Measurements from ENCODE around the gene PXMP4.
A peak's percentile ranks its signal among the peaks of the same experiment; 100 is the strongest.
"Not testable (repeated sequence)": the region's sequence is repeated elsewhere in the genome, so short reads cannot be mapped to it uniquely, and the experiment has no call there.

The PXMP4 gene, protein sequence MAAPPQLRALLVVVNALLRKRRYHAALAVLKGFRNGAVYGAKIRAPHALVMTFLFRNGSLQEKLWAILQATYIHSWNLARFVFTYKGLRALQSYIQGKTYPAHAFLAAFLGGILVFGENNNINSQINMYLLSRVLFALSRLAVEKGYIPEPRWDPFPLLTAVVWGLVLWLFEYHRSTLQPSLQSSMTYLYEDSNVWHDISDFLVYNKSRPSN

GRCh38 chr20:33719989-33720709, at the start of gene PXMP4:
TSS of gene PXMP4 (minus strand) at chr20:33720310. CDS start at chr20:33720207, 103 bp downstream.
- DNase-seq (ENCODE audit: low read depth in 2 of 3, low spot score in 2 of 3), result peak; percentile 43 to 67 (median 66)

GRCh38 chr20:33769043-33769442, 48.9 kb upstream of the PXMP4 start:
- DNase-seq (ENCODE audit: low read depth in 2 of 3, low spot score in 2 of 3), result no peak

GRCh38 chr20:33767777-33768138, 47.6 kb upstream of the PXMP4 start:
- DNase-seq (ENCODE audit: low read depth in 2 of 3, low spot score in 2 of 3), result no peak

- no peak for DNase-seq (ENCODE audit: low read depth in 2 of 3, low spot score in 2 of 3)
Observed at GRCh38 chr20:33766686-33767085, 46.6 kb upstream of the PXMP4 start.

DNA sequence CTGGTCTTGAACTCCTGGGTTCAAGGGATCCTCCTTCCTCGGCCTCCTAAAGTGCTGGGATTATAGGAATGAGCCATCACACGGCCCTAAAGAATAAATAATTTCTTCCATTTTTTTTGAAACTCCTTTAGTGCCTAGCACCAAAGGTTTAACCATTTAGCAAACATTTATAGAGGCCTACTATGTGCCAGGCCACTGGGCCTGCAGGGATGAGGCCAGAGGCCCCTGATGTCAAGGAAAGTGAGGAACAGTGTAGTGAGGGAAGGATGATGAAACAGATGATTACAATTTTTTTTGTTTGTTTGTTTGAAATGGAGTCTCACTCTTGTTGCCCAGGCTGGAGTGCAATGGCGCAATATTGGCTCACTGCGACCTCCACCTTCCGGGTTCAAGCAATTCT, 45.5 kb upstream of the PXMP4 start:
- DNase-seq (ENCODE audit: low read depth in 2 of 3, low spot score in 2 of 3), result no peak

GRCh38 chr20:33765099-33765498, 45.0 kb upstream of the PXMP4 start:
- DNase-seq (ENCODE audit: low read depth in 2 of 3, low spot score in 2 of 3), result no peak

DNA sequence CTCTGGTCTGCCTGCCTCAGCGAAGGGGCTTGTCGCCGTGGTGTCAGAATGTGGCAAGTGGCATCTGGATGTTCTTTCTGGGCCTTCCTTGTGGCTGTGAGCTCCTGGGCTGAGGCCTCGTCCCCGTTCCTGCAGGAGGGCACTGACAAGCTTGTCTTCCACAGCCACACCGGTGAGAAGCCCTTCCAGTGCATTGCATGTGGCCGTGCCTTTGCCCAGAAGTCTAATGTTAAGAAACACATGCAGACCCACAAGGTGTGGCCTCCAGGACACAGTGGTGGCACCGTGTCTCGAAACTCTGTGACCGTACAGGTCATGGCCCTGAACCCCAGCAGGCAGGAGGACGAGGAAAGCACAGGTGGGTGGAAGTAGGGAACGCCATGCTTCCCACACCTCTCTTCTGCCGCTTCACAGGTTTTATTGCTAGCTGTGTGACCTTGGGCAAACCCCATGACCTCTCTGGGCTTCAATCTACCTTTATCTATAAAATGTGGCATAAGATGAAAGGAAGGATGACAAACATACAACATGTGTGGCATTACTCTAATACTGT, 41.7 kb upstream of the PXMP4 start:
- DNase-seq (ENCODE audit: low read depth in 2 of 3, low spot score in 2 of 3), result no peak

- DNase-seq (ENCODE audit: low read depth in 2 of 3, low spot score in 2 of 3), result no peak
Observed at GRCh38 chr20:33757458-33757857, 37.3 kb upstream of the PXMP4 start.

GRCh38 chr20:33757046-33757445, 36.9 kb upstream of the PXMP4 start:
- DNase-seq (ENCODE audit: low read depth in 2 of 3, low spot score in 2 of 3), result no peak

- DNase-seq (ENCODE audit: low read depth in 2 of 3, low spot score in 2 of 3), result not testable (repeated sequence)
Observed at GRCh38 chr20:33755936-33756490, 35.9 kb upstream of the PXMP4 start.

GRCh38 chr20:33753763-33754162, 33.7 kb upstream of the PXMP4 start:
- DNase-seq (ENCODE audit: low read depth in 2 of 3, low spot score in 2 of 3), result no peak

DNA sequence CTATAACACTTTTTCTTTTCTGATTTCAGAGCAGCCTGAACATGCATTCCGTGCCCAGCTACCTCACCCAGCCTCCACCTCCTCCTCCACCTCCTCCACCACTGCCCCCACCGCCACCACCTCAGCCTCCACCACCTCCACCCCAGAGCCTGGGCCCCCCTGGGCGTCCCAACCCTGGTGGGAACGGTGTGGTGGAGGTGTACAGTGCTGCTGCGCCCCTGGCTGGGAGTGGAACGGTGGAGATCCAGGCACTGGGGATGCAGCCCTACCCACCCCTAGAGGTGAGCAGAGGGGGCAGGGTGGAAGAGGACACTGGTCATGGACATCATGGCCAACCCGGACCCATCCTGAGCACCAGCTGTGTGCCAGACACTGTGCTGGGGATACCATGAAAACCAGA, 33.0 kb upstream of the PXMP4 start:
- no peak for DNase-seq (ENCODE audit: low read depth in 2 of 3, low spot score in 2 of 3)

- no peak for DNase-seq (ENCODE audit: low read depth in 2 of 3, low spot score in 2 of 3)
Observed at GRCh38 chr20:33751775-33752174, 31.7 kb upstream of the PXMP4 start.

- no peak for DNase-seq (ENCODE audit: low read depth in 2 of 3, low spot score in 2 of 3)
Observed at GRCh38 chr20:33746325-33746998, 26.4 kb upstream of the PXMP4 start.

- no peak for DNase-seq (ENCODE audit: low read depth in 2 of 3, low spot score in 2 of 3)
Observed at GRCh38 chr20:33744773-33745385, 24.8 kb upstream of the PXMP4 start.

DNA sequence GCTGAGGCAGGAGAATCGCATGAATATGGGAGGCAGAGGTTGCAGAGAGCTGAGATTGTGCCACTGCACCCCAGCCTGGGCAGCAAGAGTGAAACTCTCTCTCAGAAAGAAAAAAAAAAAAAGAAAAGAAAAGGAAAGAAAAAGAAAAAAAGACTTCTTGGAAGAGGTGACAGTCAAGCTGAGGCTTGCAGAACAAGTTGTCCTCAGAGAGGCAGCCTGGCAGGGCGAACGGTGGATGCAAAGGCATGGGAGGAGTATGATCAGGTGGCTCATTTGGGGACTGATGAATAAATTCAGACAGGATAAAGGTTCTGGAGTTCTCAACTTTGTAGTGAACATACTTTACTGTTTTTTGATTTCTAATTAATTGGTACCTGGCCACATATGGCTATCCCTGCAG, 24.1 kb upstream of the PXMP4 start:
- DNase-seq (ENCODE audit: low read depth in 2 of 3, low spot score in 2 of 3), result no peak

DNA sequence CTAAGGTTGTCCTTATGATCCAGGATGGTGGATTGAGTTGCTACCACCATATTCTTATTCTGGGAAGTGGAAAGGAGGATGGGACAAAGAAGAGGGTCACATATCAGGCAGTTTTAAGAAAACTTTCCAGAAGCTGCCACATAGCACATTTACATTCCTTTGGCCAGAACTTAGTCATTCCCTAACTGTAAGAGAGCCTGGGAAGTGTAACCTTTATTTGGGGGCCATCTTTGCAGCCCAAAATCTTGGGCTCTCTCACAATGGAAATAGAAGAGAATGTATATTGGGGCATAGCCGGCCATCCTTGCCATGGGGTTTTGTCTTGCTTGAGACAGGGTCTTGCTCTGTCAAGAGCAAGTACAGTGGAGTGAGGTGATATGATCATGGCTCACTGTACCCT, 20.1 kb upstream of the PXMP4 start:
- DNase-seq (ENCODE audit: low read depth in 2 of 3, low spot score in 2 of 3), result no peak

GRCh38 chr20:33739493-33739892, 19.4 kb upstream of the PXMP4 start:
- no peak for DNase-seq (ENCODE audit: low read depth in 2 of 3, low spot score in 2 of 3)

DNA sequence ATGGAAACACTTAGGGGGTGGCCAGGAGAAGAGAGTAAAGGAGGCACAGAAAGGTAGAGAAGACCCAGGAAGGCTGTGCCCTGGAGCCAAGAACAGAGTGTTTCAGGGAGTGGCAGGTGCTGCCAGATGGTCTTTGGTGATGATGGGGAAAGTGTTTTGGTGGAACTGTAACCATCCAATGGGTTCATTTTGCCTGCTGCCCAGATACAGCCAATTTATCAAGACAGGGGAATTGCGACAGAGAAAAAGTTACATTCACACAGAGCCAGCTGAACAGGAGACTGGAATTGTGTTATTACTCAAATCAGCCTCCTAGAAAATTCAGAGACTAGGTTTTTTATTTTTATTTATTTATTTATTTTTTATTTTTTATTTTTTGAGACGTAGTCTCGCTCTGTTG, 16.9 kb upstream of the PXMP4 start:
- DNase-seq (ENCODE audit: low read depth in 2 of 3, low spot score in 2 of 3), result no peak

DNA sequence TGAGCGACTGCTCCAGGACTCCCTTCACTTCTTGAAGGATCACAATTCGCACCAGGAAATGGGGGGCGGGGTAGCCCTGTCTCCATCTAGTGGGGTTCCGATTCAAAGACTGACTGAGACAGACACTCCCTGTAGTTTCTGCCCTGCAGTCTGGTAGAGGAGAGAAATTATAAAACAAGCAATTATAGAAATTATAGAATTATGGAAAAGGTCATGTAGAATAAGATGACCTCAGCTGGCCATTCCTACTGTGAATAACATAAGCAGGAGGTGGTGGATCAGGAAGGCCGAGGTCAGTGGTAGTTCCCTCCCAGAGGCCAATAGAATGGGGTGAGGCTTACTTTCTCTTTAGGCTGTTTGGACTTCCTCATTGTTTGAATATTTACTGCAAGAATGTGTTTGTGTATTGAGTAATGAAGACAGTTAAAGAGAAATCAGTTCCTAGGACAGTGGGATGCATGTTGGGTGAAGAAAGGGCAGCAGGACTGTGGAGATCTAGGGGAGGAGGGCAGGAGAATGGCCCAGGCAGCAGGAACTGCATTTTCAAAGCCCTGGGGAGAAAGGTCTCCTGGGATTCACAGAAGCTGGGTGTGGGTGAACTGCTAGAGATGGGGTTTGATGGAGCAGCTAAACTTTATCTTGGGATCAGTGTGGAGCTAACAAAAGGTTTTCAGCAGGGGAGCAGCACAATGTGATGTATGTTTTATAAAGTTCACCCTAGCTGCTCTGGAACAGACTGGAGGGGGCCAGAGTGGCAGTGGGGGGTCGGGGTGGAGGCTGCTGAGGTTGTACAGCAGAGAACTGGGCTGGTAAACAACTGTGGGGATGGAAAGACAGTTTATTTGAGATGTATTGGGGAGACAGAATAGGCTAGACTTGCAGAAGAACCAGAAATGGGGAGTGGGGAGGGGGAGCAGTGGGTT, 13.8 kb upstream of the PXMP4 start:
- DNase-seq (ENCODE audit: low read depth in 2 of 3, low spot score in 2 of 3), result no peak

All from activated CD8-positive, alpha-beta memory T cell treated with anti-CD3 and anti-CD28 coated beads for 48 hours (primary cell).